ENCODE measurements around the gene RXRG.

- TF ChIP-seq, protein P1, sequence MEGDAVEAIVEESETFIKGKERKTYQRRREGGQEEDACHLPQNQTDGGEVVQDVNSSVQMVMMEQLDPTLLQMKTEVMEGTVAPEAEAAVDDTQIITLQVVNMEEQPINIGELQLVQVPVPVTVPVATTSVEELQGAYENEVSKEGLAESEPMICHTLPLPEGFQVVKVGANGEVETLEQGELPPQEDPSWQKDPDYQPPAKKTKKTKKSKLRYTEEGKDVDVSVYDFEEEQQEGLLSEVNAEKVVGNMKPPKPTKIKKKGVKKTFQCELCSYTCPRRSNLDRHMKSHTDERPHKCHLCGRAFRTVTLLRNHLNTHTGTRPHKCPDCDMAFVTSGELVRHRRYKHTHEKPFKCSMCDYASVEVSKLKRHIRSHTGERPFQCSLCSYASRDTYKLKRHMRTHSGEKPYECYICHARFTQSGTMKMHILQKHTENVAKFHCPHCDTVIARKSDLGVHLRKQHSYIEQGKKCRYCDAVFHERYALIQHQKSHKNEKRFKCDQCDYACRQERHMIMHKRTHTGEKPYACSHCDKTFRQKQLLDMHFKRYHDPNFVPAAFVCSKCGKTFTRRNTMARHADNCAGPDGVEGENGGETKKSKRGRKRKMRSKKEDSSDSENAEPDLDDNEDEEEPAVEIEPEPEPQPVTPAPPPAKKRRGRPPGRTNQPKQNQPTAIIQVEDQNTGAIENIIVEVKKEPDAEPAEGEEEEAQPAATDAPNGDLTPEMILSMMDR (optimal IDR thresholded peaks at IDR 0.05 in 1 of 3, IDR thresholded peaks at IDR 0.05 in 1 of 3, conservative IDR thresholded peaks at IDR 0.05 in 1 of 3; ENCODE audit: extremely low read depth in 1 of 3, insufficient read depth in 2 of 3, low read length in 3 of 3) = no peak
- TF ChIP-seq EZH2 (IDR thresholded peaks at IDR 0.05; ENCODE audit: low read length) = no peak
Measured at GRCh38 chr1:165375623-165376022, 69.3 kb downstream of the RXRG start.
